NCI-H82 treated with DMSO at 0.1 percent for 48 hours (cell line): ENCODE data around the gene CT83.

ENCODE experiments used
- DNase-seq: peaks from one replicate; lab custom pipeline; 2025; ENCODE audit not compliant: unreplicated experiment; lab: John Stamatoyannopoulos, UW

The CT83 gene, protein sequence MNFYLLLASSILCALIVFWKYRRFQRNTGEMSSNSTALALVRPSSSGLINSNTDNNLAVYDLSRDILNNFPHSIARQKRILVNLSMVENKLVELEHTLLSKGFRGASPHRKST

GRCh38 chrX:116462822-116463221, at the start of gene CT83:
CT83 (minus strand) TSS chrX:116462976; CDS start chrX:116462856, 120 bp downstream.
- no peak for DNase-seq

DNA sequence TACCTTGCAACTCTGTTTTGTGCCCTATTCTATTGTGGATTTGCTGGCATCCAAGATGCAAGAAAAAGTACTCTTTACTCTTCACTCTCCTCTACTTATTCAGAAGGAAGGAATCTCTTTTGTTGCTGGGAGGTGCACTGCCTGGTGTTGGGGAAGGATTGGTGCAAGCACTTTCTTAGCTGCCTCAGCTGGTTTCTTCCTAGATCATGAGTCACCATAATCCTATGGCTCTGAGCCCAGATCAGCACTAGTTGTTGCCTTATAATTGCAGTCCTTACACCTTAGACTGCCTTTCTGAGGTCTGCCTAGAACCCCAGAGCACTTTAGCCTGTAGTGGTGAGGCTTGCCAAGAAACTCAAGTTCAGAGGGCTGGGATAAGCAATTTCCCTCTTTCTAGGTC, 37.0 kb upstream of the CT83 start:
- DNase-seq, result no peak

DNA sequence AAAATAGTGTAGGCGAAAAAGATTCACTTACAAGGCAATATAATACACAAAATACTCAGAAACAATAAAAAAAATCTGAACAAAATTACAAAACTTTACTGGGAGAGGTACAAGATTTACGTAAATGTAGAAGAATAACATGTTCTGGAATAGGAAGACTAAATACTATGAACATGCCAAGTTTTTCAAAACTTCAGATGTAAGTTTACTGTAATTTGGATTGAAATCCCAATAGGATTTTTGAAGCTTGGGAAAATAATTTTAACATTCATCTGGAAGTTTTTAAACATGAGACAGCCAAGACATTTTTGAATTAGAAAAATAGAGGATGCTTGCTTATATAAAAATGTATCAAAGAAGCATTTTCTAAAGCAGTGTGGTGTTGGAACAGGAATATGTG, 30.5 kb upstream of the CT83 start:
- no peak for DNase-seq

- no peak for DNase-seq
Observed at GRCh38 chrX:116490104-116490503, 27.3 kb upstream of the CT83 start.

- no peak for DNase-seq
Observed at GRCh38 chrX:116480059-116480458, 17.3 kb upstream of the CT83 start.

DNA sequence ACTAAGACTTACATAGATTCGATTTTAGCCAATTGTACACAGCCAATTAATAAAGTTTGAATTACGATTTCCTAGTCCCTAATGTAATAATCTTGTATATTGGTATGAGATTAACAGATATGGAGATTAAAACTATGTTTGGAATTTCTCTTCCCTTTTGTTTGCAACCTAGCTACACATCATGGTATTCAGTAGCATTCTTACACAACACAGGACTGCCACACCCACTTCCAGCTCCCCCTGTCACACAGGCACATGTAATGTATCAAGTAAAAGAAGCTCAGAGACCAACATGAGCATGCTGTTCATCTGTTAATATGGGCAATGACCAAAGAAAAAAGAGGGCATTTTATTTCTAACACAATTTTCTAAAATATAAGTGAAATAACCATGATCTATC, 13.6 kb downstream of the CT83 start:
- no peak for DNase-seq

DNA sequence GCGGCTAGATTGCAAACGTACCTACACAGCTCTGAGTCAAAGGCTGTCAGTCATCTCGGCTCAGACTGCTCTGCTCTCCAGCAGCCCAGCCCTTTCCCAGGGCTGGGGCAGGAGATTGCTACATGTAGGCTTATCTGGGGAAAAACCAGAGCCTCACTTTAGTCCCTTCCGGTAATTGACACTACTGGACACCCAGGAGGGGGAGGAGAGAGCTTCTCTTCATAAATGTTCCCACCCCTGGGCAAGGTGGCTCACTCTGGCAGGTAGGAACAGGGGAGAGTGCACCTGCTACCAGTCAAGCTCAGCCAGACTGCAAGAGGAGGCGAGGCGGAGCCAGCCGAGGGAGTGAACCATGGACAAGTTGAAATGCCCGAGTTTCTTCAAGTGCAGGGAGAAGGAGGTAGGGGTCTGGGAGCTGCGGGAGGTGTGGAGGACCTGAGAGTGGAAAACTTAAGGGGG, 26.4 kb downstream of the CT83 start, which contains the start of gene SLC6A14:
TSS of gene SLC6A14 (plus strand) at position 249 of the 459 bp plus-strand sequence. CDS start at position 353, 104 bp downstream.
- DNase-seq, result no peak

- DNase-seq, result no peak
Observed at GRCh38 chrX:116435597-116435996, 27.2 kb downstream of the CT83 start.

GRCh38 chrX:116427978-116428377, 34.8 kb downstream of the CT83 start:
- DNase-seq, result no peak

DNA sequence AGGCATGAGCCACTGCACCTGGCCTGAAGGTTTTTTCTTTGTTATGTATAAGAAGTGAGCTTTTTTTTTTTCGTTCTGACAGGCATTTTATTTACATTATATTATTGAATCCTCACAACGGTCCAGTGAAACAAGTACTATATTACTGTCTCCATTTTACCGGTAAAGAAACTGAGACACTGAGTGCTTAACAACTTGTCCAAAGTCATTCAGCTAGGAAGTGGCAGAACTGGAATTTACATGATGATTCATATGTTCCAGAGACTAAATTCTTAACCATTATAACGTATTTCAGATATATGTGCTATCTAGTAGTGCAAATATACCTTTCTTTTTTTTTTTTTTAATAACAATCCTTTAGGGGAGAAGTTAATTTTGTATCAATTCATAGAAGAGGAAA, 44.8 kb downstream of the CT83 start:
- DNase-seq, result no peak

- no peak for DNase-seq
Observed at GRCh38 chrX:116417214-116417613, 45.6 kb downstream of the CT83 start.

DNA sequence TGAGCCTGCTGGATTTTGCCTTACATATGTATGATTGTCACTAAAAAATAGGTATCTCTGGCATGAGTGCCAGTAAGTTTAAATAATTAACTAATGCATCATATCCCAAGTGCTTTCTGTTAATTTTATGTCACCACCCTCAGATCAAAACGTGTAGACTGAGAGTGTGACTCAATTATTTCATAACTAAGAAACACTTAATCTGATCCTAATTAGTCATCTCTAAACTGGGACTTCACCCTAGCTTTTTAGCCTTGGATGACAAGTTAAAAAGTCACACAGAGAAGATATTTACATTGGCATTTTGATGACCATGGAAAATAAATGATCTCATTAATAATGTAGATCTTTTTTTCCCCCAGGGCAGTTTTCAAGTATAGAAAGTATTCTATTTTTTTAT, 49.5 kb downstream of the CT83 start:
- DNase-seq, result no peak
